GM10248 (cell line): ENCODE data around the gene HMG20B.
"Not testable (repeated sequence)": the region's sequence is repeated elsewhere in the genome, so short reads cannot be mapped to it uniquely, and the experiment has no call there.

Experiments
- CTCF ChIA-PET: fragments of 300-600 bp; sonication (Branson Sonifier 250); formaldehyde crosslinking; extraction: SDS; loops from one replicate; lab custom pipeline; 2021; ENCODE audit warnings: antibody characterized with exemption; lab: Yijun Ruan, JAX
- POLR2A ChIA-PET: fragments of 350-650 bp; sonication (Branson Sonifier 250); formaldehyde crosslinking; extraction: SDS; loops from one replicate; lab custom pipeline; 2020; ENCODE audit warnings: antibody characterized with exemption; lab: Yijun Ruan, JAX
- DNase-seq: peaks from one replicate; pipeline ENCODE4 v3.0.0; 2012; ENCODE audit errors: extremely low spot score
- CTCF ChIP-seq: IDR thresholded peaks from 2 replicates; pipeline ENCODE4 v1.5.1; 2012; ENCODE audit warnings: mild to moderate bottlenecking, low read depth; ENCODE audit errors: extremely low read depth, missing control alignments, control extremely low read depth

Gene HMG20B

GRCh38 chr19:3580156-3580934, 7.6 kb downstream of the HMG20B start:
- TF ChIP-seq CTCF: no peak
- no peak for DNase-seq
- ChIA-PET POLR2A (no interaction called here), CTCF (no interaction called here)

- CTCF ChIA-PET: interaction anchor here (1.2 to 2.2 kb wide), 2 partner anchors 14 to 37 kb away, joined by 3 to 7 read pairs; no protein-coding TSS in a partner anchor
- POLR2A ChIA-PET: not testable (repeated sequence)
Measured at GRCh38 chr19:3581792-3582191, 9.0 kb downstream of the HMG20B start.

GRCh38 chr19:3584036-3584802, 11.5 kb downstream of the HMG20B start:
- POLR2A ChIA-PET, DNase-seq: not testable (repeated sequence)
- CTCF ChIA-PET: interaction anchor here (1.4 to 1.9 kb wide), 2 partner anchors 24 to 36 kb away, joined by 5 to 6 read pairs; no protein-coding TSS in a partner anchor

More at GRCh38 chr19:3581792-3582191, 9.0 kb downstream of the HMG20B start:
- not testable (repeated sequence) for DNase-seq

DNA sequence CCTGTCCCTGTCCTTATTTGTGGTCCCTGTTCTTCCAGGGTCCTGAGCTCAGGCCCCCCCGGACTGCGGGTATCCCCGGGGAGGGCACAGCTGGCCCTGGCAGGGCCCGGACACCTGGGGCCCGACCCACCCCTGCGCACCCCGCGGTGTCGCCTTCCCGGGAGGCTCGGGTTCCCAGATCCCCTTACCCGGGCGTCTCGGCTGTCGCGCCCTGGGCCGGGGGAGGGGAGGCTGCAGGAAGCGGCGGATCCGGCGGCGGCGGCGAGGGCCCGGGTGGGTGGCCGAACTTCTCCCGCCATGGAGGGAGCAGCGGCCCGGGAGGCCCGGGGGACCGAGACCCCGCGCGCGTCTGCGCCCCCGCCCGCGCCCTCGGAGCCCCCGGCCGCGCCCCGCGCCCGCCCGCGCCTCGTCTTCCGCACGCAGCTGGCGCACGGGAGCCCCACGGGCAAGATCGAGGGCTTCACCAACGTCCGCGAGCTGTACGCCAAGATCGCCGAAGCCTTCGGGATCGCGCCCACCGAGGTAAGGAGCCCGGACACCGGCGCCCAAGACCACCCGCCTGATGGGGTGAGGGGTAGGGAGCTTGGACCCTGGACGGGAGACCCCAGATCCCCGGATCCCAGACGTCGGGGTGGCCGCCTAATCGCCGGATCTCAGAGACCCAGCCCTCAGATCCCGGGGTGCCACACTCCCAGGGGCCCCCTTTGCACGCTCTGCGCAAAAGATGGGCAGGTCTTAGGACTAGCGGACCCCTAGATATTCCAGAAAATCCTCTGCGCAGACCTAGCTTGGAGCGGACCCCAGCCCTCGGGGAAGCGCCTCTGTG, 12.8 kb downstream of the HMG20B start, which contains the start of gene GIPC3:
Gene GIPC3 (plus strand): TSS at position 178 of the 826 bp plus-strand sequence. CDS start 120 bp downstream, at position 298.
- no peak for TF ChIP-seq CTCF
- POLR2A ChIA-PET: no interaction called here
- CTCF ChIA-PET: interaction anchor here (1.0 to 2.5 kb wide), 8 partner anchors 10 to 244 kb away, joined by 3 to 7 read pairs (median 4); no protein-coding TSS in a partner anchor
- no peak for DNase-seq

DNA sequence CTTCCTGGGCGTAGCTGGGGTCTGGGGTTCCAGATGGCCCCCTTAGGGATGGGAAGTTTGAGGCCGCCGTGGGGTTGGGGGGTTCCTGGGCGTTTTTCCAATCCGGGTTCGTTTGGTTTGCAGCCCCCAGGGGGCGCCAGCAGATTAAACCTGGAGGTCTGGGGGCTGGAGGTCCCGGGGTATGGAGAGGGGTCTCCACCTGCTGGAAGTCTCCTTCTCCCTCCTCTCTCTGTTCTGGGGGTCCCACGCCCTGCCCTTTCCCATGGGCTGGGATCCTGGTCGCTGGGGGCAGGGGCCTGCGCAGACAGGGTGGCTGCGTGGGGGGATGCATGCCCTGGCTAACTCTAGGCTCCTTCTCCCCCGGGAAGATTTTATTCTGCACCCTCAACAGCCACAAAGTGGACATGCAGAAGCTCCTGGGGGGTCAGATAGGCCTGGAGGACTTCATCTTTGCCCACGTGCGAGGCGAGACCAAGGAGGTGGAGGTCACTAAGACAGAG, 13.4 kb downstream of the HMG20B start:
- TF ChIP-seq CTCF: peak; percentile 44
- DNase-seq: peak; percentile 70
- ChIA-PET CTCF (interaction anchor here (1.0 to 2.5 kb wide), 10 partner anchors 11 to 244 kb away, joined by 3 to 7 read pairs (median 4); no protein-coding TSS in a partner anchor), POLR2A (no interaction called here)

GRCh38 chr19:3586707-3587346, 14.1 kb downstream of the HMG20B start:
- DNase-seq: no peak
- POLR2A ChIA-PET: no interaction called here
- no peak for TF ChIP-seq CTCF
- CTCF ChIA-PET: interaction anchor here (1.0 to 2.5 kb wide), 6 partner anchors 11 to 243 kb away, joined by 3 to 7 read pairs (median 4); no protein-coding TSS in a partner anchor
